Activated T-cell treated with anti-CD3 and anti-CD28 coated beads, Interleukin-2, amount 50 U/mL, for 72 hours (primary cell): ENCODE data around the gene ZMYM4. TPM values are rescaled to one million over a fixed set of nuclear protein-coding genes. Genes with fewer than 3 reads are reported as not detected.
"Not testable (repeated sequence)": the region's sequence is repeated elsewhere in the genome, so short reads cannot be mapped to it uniquely, and the experiment has no call there.

Experiments
- ATAC-seq, 2 donors: fragments of 150-1000 bp; cut with Tn5 transposase; replicated peaks in 1 of 2; 2 replicates each; pipeline ENCODE4 v1.10.0; 2021; ENCODE audit warnings: moderate library complexity in 2 of 2, mild to moderate bottlenecking in 1 of 2
- DNase-seq, 2 donors: peaks; one replicate each; pipeline ENCODE4 v3.0.0; 2021 to 2022; ENCODE audit warnings: mixed read lengths in 1 of 2
- H3K27ac Mint-ChIP-seq: one replicate; pipeline ENCODE4 v1.8.0; 2022; ENCODE audit warnings: mild to moderate bottlenecking, moderate library complexity, mixed read lengths
- H3K27me3 Mint-ChIP-seq: one replicate; pipeline ENCODE4 v1.8.0; 2022; ENCODE audit warnings: low read depth, mixed read lengths
- H3K36me3 Mint-ChIP-seq, 2 donors: one replicate each; pipeline ENCODE4 v1.8.0; 2022; ENCODE audit warnings: mixed read lengths in 2 of 2, mild to moderate bottlenecking in 1 of 2; ENCODE audit not compliant: insufficient read depth in 2 of 2
- H3K4me1 Mint-ChIP-seq: one replicate; pipeline ENCODE4 v1.8.0; 2022; ENCODE audit warnings: low read depth, mixed read lengths
- H3K4me3 Mint-ChIP-seq, 2 donors: one replicate each; pipeline ENCODE4 v1.8.0; 2022; ENCODE audit warnings: mild to moderate bottlenecking in 2 of 2, mixed read lengths in 2 of 2, moderate library complexity in 2 of 2
- H3K9me3 Mint-ChIP-seq, 2 donors: one replicate each; pipeline ENCODE4 v1.8.0; 2022; ENCODE audit warnings: mixed read lengths in 2 of 2
- total RNA-seq, 2 donors: library from RNA; stranded (reverse); gene quantifications; one replicate each; pipeline ENCODE4 v1.2.3, GENCODE V29; 2022

The ZMYM4 gene
- total RNA-seq, 2 donors from 2014 or later: 37.5 to 54.7 TPM

DNA sequence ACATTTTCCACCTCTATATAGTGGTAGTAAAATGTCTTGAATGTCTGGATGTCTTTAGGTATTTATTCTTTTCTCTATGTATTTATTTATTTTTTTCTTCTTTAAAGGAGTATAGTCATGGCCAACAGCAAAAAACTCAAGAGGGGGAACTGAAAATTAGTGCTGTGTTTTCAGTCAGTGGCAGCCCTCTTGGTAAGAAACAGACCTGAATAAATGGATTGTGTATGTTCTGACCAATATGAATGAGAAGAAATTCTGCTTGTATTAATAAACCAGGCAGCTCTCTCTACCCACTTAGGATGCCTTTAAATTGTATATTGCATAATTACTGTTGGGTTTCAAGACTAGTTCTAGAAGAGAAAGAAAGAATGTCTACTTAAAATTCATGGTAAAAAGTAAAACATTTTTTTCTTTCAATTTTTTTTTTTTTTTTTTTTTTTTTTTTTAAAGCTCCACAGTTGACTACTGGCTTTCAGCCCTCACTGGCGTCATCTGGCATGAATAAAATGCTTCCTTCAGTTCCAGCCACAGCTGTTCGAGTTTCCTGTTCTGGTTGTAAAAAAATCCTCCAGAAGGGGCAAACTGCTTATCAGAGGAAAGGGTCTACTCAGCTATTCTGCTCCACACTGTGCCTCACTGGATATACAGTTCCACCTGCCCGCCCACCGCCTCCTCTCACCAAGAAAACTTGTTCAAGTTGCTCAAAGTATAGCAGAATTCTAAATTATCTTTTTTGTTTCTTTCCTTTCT is 101.6 kb downstream of the ZMYM4 start:
- Mint-ChIP-seq H3K27ac (no peak overlapping the region), H3K4me3 (no peak overlapping the region), H3K36me3 (no peaks in the 10 kb centered on the region), H3K9me3 (no peaks in the 10 kb centered on the region), H3K27me3 (no peaks in the 10 kb centered on the region), H3K4me1 (no peaks in the 10 kb centered on the region)
- DNase-seq: no peak
- ATAC-seq: no peak

DNA sequence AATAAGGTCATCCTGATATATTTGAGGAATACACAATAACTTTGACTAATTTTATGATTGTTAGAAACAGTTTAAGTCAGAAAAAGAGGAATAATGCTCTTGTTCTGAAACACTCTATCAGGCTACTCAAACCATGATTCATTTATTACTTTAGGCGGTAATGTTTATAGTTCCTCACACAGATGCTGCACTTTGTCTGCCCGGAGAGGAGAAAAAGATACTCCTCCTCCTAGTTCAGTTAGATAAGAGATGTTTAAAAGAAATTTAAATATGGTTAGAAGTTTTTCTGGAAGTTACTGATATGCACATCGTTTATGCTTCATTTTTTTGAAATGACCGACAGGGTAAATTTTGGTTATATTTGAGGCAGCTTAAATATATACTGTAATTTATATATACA is 103.0 kb downstream of the ZMYM4 start:
- H3K4me1 Mint-ChIP-seq: no peaks in the 10 kb centered on the region
- no peak overlapping the region for H3K4me3 Mint-ChIP-seq
- ATAC-seq (no peak), DNase-seq (no peak)
- no peaks in the 10 kb centered on the region for H3K36me3 Mint-ChIP-seq
- H3K9me3 Mint-ChIP-seq: no peaks in the 10 kb centered on the region
- H3K27ac Mint-ChIP-seq: no peak overlapping the region
- H3K27me3 Mint-ChIP-seq: no peaks in the 10 kb centered on the region

DNA sequence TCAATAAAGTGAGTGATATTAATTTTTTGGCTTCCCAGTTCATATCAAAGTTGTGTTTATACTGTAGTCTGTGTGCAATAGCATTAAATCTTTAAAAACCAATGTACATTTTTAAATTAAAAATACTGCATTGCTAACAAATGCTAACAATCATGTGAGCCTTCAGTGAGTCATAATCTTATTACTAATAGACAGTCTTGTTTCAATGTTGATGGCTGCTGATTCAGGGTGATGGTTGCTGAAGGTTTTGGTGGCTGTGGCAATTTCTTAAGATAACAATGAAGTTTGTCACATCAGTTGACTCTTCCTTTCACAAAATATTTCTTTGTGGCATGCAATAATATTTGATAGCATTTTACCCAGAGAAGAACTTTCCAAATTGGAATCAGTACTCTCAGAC is 109.0 kb downstream of the ZMYM4 start:
- Mint-ChIP-seq H3K27ac (no peak overlapping the region), H3K4me3 (no peak overlapping the region), H3K27me3 (no peaks in the 10 kb centered on the region), H3K36me3 (no peaks in the 10 kb centered on the region), H3K4me1 (no peaks in the 10 kb centered on the region), H3K9me3 (no peaks in the 10 kb centered on the region)
- no peak for DNase-seq
- no peak for ATAC-seq

DNA sequence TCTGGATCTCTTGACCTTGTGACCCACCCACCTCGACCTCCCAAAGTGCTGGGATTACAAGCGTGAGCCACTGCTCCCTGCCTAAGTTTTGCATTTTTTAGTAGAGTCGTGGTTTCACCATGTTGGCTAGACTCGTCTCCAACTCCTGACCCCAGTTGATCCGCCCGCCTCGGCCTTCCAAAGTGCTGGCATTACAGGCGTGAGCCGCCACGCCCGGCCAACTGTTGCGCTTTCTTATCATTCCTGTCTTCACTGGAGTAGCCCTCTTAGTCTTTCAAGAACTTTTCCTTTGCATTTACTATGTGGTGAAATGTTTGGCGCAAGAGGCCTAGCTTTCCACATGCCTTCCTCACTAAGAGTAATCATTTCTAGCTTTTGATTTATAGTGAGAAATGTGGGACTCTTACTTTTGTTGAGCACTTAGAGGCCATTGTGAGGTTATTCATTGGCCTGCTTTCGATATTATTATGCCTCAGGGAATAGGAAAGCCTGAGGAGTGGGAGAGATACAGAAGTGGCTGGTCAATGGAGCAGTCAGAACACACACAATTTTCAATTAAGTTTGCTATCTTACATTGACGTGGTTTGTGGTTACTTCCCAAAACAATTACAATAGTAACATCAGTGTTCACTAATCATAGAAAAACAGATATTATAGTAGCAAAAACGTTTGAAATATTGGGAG is 111.0 kb downstream of the ZMYM4 start:
- DNase-seq (no peak), ATAC-seq (no peak)
- peak overlapping the region; percentile 40 for H3K27ac Mint-ChIP-seq
- no peaks in the 10 kb centered on the region for H3K4me1 Mint-ChIP-seq
- H3K27me3 Mint-ChIP-seq: no peaks in the 10 kb centered on the region
- no peaks in the 10 kb centered on the region for H3K36me3 Mint-ChIP-seq
- no peaks in the 10 kb centered on the region for H3K9me3 Mint-ChIP-seq
- H3K4me3 Mint-ChIP-seq: no peak overlapping the region

DNA sequence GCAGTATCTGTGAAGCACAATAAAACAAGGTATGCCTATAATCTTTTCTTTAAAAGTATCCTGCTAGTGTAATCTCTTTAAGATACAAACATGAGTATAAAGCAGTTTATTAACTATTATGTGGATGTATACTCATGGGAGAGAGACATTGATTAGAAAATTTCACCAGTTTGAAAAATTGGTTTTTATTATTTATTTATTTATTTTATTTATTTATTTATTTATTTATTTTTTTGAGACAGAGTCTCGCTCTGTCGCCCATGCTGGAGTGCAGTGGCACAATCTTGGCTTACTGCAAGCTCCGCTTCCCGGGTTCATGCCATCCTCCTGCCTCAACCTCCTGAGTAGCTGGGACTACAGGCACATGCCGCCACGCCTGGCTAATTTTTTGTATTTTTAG is 111.6 kb downstream of the ZMYM4 start:
- H3K27ac Mint-ChIP-seq, H3K27me3 Mint-ChIP-seq, H3K36me3 Mint-ChIP-seq, ATAC-seq, H3K4me1 Mint-ChIP-seq, DNase-seq, H3K4me3 Mint-ChIP-seq, H3K9me3 Mint-ChIP-seq: not testable (repeated sequence)

DNA sequence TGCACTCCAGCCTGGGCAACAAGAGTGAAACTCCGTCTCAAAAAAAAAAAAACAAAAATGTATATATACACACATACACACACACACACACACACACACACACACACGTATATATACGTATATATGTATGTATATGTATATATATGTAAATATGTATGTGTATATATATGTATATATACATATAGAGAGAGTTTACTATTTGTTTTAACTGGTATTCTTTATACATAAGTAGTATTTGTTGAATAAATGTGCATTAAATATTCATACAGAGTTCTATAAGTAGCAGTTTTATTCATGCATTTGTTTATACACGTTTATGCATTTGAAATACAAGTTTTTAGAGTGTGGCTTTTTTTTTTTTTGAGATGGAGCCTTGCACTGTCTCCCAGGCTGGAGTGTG is 113.6 kb downstream of the ZMYM4 start:
- H3K4me3 Mint-ChIP-seq: no peak overlapping the region
- no peak overlapping the region for H3K27ac Mint-ChIP-seq
- DNase-seq (no peak), ATAC-seq (no peak)
- peaks cover 1 to 4% of the 10 kb centered on the region in 2 donors for H3K36me3 Mint-ChIP-seq
- H3K9me3 Mint-ChIP-seq: no peaks in the 10 kb centered on the region
- no peaks in the 10 kb centered on the region for H3K27me3 Mint-ChIP-seq
- H3K4me1 Mint-ChIP-seq: no peaks in the 10 kb centered on the region

DNA sequence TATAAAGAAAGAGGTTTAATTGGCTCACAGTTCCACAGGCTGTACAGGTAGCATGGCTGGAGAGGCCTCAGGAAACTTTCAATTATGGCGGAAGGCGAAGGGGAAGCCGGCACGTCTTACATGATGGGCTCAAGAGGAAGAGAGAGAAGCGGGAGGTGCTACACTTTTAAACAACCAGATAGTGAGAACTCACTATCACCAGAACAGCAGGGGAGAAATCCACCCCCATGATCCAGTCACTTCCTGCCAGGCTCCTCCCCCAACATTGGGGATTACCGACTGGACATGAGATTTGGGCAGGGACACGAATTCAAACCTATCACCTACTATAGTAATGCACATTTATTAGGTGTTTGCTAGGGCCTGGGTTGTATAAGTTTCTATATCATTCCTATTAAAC is 117.8 kb downstream of the ZMYM4 start:
- no peaks in the 10 kb centered on the region for H3K4me1 Mint-ChIP-seq
- H3K27me3 Mint-ChIP-seq: no peaks in the 10 kb centered on the region
- H3K4me3 Mint-ChIP-seq: no peak overlapping the region
- no peaks in the 10 kb centered on the region for H3K9me3 Mint-ChIP-seq
- H3K36me3 Mint-ChIP-seq: peaks cover 4 to 11% of the 10 kb centered on the region in 2 donors
- ATAC-seq (no peak), DNase-seq (no peak)
- H3K27ac Mint-ChIP-seq: no peak overlapping the region

DNA sequence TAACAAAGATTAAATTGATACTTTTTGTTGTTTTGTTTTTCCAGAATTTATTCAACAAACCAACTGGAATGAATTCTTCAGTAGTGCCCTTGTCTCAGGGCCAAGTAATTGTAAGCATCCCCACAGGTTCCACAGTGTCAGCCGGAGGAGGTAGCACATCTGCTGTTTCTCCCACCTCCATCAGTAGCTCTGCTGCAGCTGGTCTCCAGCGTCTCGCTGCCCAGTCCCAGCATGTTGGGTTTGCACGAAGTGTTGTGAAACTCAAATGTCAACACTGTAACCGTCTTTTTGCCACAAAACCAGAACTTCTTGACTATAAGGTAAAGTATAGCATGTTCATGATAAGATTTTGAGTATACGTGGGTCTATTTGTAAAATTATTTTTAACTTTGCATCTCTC is 118.5 kb downstream of the ZMYM4 start:
- no peak overlapping the region for H3K4me3 Mint-ChIP-seq
- DNase-seq: no peak
- H3K27me3 Mint-ChIP-seq: no peaks in the 10 kb centered on the region
- peaks cover 4 to 11% of the 10 kb centered on the region in 2 donors for H3K36me3 Mint-ChIP-seq
- H3K9me3 Mint-ChIP-seq: no peaks in the 10 kb centered on the region
- ATAC-seq: no peak
- H3K4me1 Mint-ChIP-seq: no peaks in the 10 kb centered on the region
- no peak overlapping the region for H3K27ac Mint-ChIP-seq

DNA sequence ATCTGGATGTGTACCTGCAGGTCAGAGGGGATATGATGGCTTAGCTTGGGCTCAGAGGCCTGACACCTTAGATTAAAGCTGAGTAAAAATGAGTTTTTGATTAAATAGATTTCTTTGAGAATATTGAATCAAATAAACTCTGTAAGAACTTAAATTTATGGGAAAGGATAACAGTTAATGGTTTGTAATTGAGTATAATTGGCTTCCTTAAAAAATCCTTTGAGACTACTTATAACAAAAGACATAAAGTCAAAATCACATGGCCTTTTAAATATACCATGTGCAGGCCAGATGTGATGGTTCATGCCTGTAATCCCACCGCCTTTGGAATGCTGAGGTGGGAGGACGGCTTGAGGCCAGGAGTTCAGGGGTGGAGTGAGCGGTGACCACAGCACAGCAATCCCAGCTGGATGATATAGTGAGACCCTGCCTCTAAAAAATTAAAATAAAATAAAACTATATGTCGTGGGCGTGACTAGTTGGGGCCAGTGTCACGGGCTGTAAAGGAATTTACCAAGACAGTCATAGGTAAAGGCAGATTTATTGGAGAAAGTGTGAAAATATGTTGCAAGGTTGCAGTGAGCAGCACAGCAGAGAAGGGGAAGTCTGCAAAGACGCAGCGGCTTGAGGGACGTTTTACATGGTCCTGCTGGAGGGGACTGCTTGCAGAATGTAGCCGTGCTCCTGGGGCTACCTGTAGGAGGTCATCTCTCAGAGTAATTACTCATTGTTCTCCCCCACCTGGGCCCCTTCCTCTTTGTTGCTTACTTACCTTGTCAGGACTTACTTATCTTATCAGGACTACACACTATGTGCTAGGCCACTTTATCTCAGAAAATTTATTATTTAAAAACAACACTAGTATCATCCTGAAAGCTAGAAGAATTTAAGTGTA is 122.3 kb downstream of the ZMYM4 start:
- peaks cover 6 to 17% of the 10 kb centered on the region in 2 donors for H3K36me3 Mint-ChIP-seq
- no peak overlapping the region for H3K4me3 Mint-ChIP-seq
- no peaks in the 10 kb centered on the region for H3K4me1 Mint-ChIP-seq
- ATAC-seq (no peak), DNase-seq (no peak)
- H3K27ac Mint-ChIP-seq: no peak overlapping the region
- no peaks in the 10 kb centered on the region for H3K9me3 Mint-ChIP-seq
- H3K27me3 Mint-ChIP-seq: no peaks in the 10 kb centered on the region

DNA sequence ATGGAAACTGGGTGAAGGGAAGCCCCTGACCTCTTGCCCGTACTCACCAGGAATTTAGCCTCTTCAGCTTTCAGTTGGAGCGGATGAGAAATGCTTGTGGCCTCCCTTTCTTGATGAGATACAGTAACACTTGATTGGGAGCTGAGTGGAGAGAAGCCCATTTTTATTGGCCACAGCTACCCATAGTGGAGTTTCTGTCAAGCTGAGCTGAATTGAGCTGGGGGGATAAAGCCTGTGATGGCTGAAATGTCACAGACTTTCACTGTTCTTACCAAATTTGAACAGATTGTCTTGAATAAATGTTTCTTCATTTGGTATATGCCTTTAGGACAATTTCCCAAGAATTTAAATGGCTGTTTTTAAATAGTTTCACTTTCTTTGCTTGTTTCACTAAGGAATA is 125.9 kb downstream of the ZMYM4 start:
- no peak for DNase-seq
- Mint-ChIP-seq H3K27ac (no peak overlapping the region), H3K36me3 (peaks cover 9 to 21% of the 10 kb centered on the region in 2 donors), H3K27me3 (no peaks in the 10 kb centered on the region), H3K9me3 (no peaks in the 10 kb centered on the region), H3K4me3 (no peak overlapping the region), H3K4me1 (peaks cover 10% of the 10 kb centered on the region)
- ATAC-seq: no peak

DNA sequence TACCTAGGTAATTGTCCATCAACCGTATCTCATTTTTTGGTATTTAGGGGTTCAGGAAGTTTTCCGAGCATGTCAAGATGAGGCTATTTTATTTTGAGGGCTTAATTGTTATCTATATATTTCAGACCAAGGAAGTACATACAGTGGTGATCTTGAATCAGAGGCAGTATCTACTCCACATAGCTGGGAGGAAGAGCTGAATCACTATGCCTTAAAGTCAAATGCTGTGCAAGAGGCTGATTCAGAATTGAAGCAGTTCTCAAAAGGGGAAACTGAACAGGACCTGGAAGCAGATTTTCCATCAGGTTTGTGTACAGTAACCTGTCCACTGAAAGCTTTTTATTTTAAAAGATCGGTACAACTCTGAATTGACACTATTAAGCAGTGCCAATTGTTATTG is 130.2 kb downstream of the ZMYM4 start:
- Mint-ChIP-seq H3K36me3 (peaks cover 10 to 29% of the 10 kb centered on the region in 2 donors), H3K4me1 (peaks cover 11% of the 10 kb centered on the region), H3K4me3 (no peak overlapping the region), H3K27me3 (no peaks in the 10 kb centered on the region), H3K9me3 (no peaks in the 10 kb centered on the region), H3K27ac (peak overlapping the region; percentile 57)
- ATAC-seq (peak; percentile 36 to 58), DNase-seq (no peak)

DNA sequence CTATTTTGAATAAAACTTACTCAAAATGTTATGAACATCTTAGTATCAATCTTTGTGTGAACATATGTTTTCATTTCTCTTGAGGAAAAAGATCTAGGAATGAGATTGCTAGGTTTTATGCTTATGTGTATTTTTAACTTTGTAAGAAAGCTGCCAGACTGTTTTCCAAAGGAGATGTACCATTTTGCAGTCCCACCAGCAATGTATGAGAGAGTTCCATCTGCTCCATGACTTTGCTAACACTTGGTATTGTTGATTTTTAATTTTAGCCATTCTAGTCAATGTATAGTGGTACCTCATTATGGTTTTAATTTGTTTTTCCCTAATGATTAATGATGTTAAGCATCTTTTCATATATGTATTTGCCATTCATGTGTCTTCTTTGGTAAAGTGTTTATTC is 132.5 kb downstream of the ZMYM4 start:
- no peak overlapping the region for H3K27ac Mint-ChIP-seq
- no peak overlapping the region for H3K4me3 Mint-ChIP-seq
- H3K9me3 Mint-ChIP-seq: no peaks in the 10 kb centered on the region
- H3K36me3 Mint-ChIP-seq: peaks cover 7 to 27% of the 10 kb centered on the region in 2 donors
- H3K4me1 Mint-ChIP-seq: peaks cover 11% of the 10 kb centered on the region
- ATAC-seq (no peak), DNase-seq (no peak)
- no peaks in the 10 kb centered on the region for H3K27me3 Mint-ChIP-seq

DNA sequence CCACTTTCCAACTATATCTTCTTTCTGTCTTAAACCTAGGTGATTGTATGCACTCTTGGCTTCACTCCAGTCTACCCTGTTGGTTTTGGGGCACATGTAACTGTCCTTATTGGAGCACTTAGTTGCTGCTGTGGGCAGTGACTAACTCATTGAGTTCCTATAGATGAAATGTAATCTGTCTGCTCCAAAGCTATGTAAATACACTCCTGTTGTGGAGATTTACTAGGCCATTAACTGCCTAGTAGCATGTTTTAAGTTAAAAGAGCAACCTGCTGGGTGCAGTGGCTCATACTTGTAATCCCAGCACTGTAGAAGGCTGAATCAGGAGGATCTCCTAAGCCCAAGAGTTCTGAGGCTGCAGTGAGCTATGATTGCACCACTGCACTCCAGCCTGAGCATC is 137.6 kb downstream of the ZMYM4 start:
- H3K9me3 Mint-ChIP-seq: no peaks in the 10 kb centered on the region
- peak overlapping the region; percentile 63 for H3K27ac Mint-ChIP-seq
- no peak for ATAC-seq
- H3K27me3 Mint-ChIP-seq: no peaks in the 10 kb centered on the region
- no peaks in the 10 kb centered on the region for H3K4me1 Mint-ChIP-seq
- peaks cover 6 to 25% of the 10 kb centered on the region in 2 donors for H3K36me3 Mint-ChIP-seq
- DNase-seq: no peak
- no peak overlapping the region for H3K4me3 Mint-ChIP-seq
